Liver (tissue), 9 donors: ENCODE measurements around the gene SAC3D1. TPM values are rescaled to one million over a fixed set of nuclear protein-coding genes. Genes with fewer than 3 reads are reported as not detected.

Experiments used
- DNase-seq: peaks from one replicate; pipeline ENCODE4 v3.0.0-alpha.2; 2017; ENCODE audit warnings: low spot score
- H3K27ac ChIP-seq, 2 donors: one replicate each; pipeline ENCODE4 v1.7.0; 2013; ENCODE audit warnings: inconsistent platforms in 2 of 2, low read length in 2 of 2, control low read depth in 1 of 2, low read depth in 1 of 2, mild to moderate bottlenecking in 1 of 2
- H3K27me3 ChIP-seq, 4 donors: one replicate each; pipeline versions ENCODE4 v1.6.1 to v1.7.0; 2013; ENCODE audit warnings: low read length in 3 of 4, inconsistent platforms in 1 of 4, mild to moderate bottlenecking in 1 of 4, moderate library complexity in 1 of 4; ENCODE audit not compliant: control insufficient read depth in 4 of 4, insufficient read depth in 4 of 4
- H3K36me3 ChIP-seq, 4 donors: one replicate each; pipeline versions ENCODE4 v1.6.1 to v1.7.0; 2013; ENCODE audit warnings: low read length in 3 of 4, mild to moderate bottlenecking in 3 of 4, low read depth in 1 of 4, moderate library complexity in 1 of 4; ENCODE audit not compliant: control insufficient read depth in 4 of 4, insufficient read depth in 3 of 4
- H3K4me1 ChIP-seq, 4 donors: one replicate each; pipeline versions ENCODE4 v1.6.1 to v1.7.0; 2013; ENCODE audit warnings: low read length in 3 of 4, mild to moderate bottlenecking in 3 of 4, moderate library complexity in 1 of 4; ENCODE audit not compliant: control insufficient read depth in 4 of 4, insufficient read depth in 4 of 4
- H3K4me3 ChIP-seq, 3 donors: one replicate each; pipeline versions ENCODE4 v1.6.1 to v1.7.0; 2013; ENCODE audit warnings: low read length in 3 of 3, control low read depth in 1 of 3, low read depth in 1 of 3, mild to moderate bottlenecking in 1 of 3
- H3K9ac ChIP-seq, 2 donors: one replicate each; pipeline ENCODE4 v1.7.0; 2013; ENCODE audit warnings: low read length in 2 of 2, mild to moderate bottlenecking in 2 of 2, moderate library complexity in 2 of 2, control low read depth in 1 of 2, low read depth in 1 of 2
- H3K9me3 ChIP-seq, 4 donors: one replicate each; pipeline versions ENCODE4 v1.6.1 to v1.7.0; 2013; ENCODE audit warnings: low read length in 3 of 4; ENCODE audit not compliant: control insufficient read depth in 4 of 4
- EGR1 ChIP-seq, 2 donors: IDR thresholded peaks; 2 replicates each; pipeline ENCODE4 v1.6.1; 2016 to 2018; ENCODE audit warnings: antibody characterized with exemption in 2 of 2, low read depth in 2 of 2
- FOXA1 ChIP-seq: IDR thresholded peaks from 2 replicates; pipeline ENCODE4 v1.6.1; 2016; ENCODE audit warnings: antibody characterized with exemption
- FOXA2 ChIP-seq: IDR thresholded peaks from 2 replicates; pipeline ENCODE4 v1.6.1; 2016; ENCODE audit warnings: antibody characterized with exemption
- GABPA ChIP-seq, 2 donors: IDR thresholded peaks in 1 of 2; conservative IDR thresholded peaks in 1 of 2; 2 replicates each; pipeline ENCODE4 v1.6.1; 2016; ENCODE audit warnings: antibody characterized with exemption in 2 of 2, mild to moderate bottlenecking in 1 of 2, moderate library complexity in 1 of 2
- HNF4A ChIP-seq, 2 donors: conservative IDR thresholded peaks; 2 replicates each; pipeline ENCODE4 v1.6.1; 2016; ENCODE audit warnings: antibody characterized with exemption in 2 of 2, mild to moderate bottlenecking in 2 of 2
- HNF4G ChIP-seq: IDR thresholded peaks from 2 replicates; pipeline ENCODE4 v1.6.1; 2016; ENCODE audit warnings: antibody characterized with exemption
- JUND ChIP-seq, 2 donors: IDR thresholded peaks; 2 replicates each; pipeline ENCODE4 v1.6.1; 2016; ENCODE audit warnings: antibody characterized with exemption in 2 of 2
- NR2F2 ChIP-seq: IDR thresholded peaks from 2 replicates; pipeline ENCODE4 v1.6.1; 2016; ENCODE audit warnings: antibody characterized with exemption
- RAD21 ChIP-seq, 2 donors: IDR thresholded peaks; 2 replicates each; pipeline ENCODE4 v1.6.1; 2016; ENCODE audit warnings: antibody characterized with exemption in 2 of 2, mild to moderate bottlenecking in 2 of 2
- RXRA ChIP-seq, 2 donors: IDR thresholded peaks; 2 replicates each; pipeline ENCODE4 v1.6.1; 2017 to 2018; ENCODE audit warnings: antibody characterized with exemption in 2 of 2, mild to moderate bottlenecking in 1 of 2
- SP1 ChIP-seq: IDR thresholded peaks from 2 replicates; pipeline ENCODE4 v1.6.1; 2018; ENCODE audit warnings: antibody characterized with exemption, mild to moderate bottlenecking
- TAF1 ChIP-seq: conservative IDR thresholded peaks from 2 replicates; pipeline ENCODE4 v1.6.1; 2016; ENCODE audit warnings: antibody characterized with exemption, mild to moderate bottlenecking
- YY1 ChIP-seq: IDR thresholded peaks from 2 replicates; pipeline ENCODE4 v1.6.1; 2016; ENCODE audit warnings: antibody characterized with exemption, mild to moderate bottlenecking
- WGBS: extraction: QIAGEN DNeasy Blood & Tissue Kit; methylation state at CpG from one replicate; pipeline ENCODE4 v1.1.7; 2013; 5-methylcytosine and 5-hydroxymethylcytosine counted together
- polyA plus RNA-seq, 2 donors: library from polyadenylated mRNA; stranded (reverse) in 1 of 2; unstranded in 1 of 2; fragments of 200-250 nt in 1 of 2; fragments of >200 nt in 1 of 2; fragmentation: Nextera tagmentation in 1 of 2; extraction: Ambion mirVana in 1 of 2; gene quantifications; one replicate each; pipeline versions ENCODE4 v1.2.1 to v1.2.3, GENCODE V29; 2013 to 2015
- total RNA-seq, 2 donors: library from RNA; depleted of rRNA; stranded (reverse); fragments of >200 nt; gene quantifications; one replicate each; pipeline ENCODE4 v1.2.3, GENCODE V29; 2014
- TF ChIP-seq, protein P1 (sequence below): IDR thresholded peaks from 2 replicates; pipeline ENCODE4 v1.6.1; 2016; ENCODE audit warnings: antibody characterized with exemption, mild to moderate bottlenecking
- TF ChIP-seq, protein P2 (sequence below): IDR thresholded peaks from 2 replicates; pipeline ENCODE4 v1.6.1; 2016; ENCODE audit warnings: antibody characterized with exemption
- TF ChIP-seq, protein P3 (sequence below): fragments of 150-350 bp; IDR thresholded peaks from 2 replicates; pipeline ENCODE4 v1.5.1; 2017; ENCODE audit warnings: improper control_type of control experiment, low read depth, low read length; ENCODE audit not compliant: missing input control
- TF ChIP-seq, protein P4 (sequence below): IDR thresholded peaks from 2 replicates; pipeline ENCODE4 v1.6.1; 2016; ENCODE audit warnings: antibody characterized with exemption
- donor health status: healthy.
- donor health status: healthy.
- donor health status: healthy.
- donor health status: healthy.
- donor health status: healthy.

The SAC3D1 gene
- total and polyA plus RNA-seq, 4 donors, result 3.8 to 7.9 (median 6.8) TPM

DNA sequence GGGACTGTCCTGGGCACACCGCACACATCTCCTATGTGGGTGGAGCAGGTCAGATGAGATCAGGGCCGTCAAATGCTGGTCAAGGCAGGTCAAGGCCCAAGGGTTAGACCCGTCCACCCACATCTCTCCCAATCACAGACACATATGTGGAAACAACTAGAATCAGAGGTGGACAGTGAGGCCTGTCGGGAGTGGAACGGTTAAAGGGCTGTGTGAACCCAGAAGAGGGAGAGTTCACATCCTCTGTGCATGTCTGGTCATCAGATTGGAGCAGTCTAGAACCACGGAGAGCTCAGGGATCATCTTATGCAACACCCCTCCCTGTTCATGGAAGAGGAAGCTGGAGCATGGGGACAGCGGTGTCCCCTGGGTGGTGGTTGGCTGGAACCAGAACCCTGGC is 21.2 kb upstream of the SAC3D1 start:
- Histone ChIP-seq H3K9ac (no peak overlapping the region), H3K27me3 (no peaks in the 10 kb centered on the region), H3K36me3 (peaks cover 2 to 7% (median 2%) of the 10 kb centered on the region in 4 donors), H3K27ac (no peak overlapping the region), H3K4me3 (no peak overlapping the region), H3K9me3 (no peaks in the 10 kb centered on the region), H3K4me1 (peaks cover 3 to 8% (median 6%) of the 10 kb centered on the region in 4 donors)
- TF ChIP-seq RXRA (IDR thresholded peaks at IDR 0.05), result peak in 1 of 2 donors; percentile 37
- TF ChIP-seq GABPA (IDR thresholded peaks at IDR 0.05 in 1 of 2, conservative IDR thresholded peaks at IDR 0.05 in 1 of 2), result no peak
- WGBS, result 68% methylated on average over 7 of the region's 7 CpGs
- DNase-seq, result no peak

DNA sequence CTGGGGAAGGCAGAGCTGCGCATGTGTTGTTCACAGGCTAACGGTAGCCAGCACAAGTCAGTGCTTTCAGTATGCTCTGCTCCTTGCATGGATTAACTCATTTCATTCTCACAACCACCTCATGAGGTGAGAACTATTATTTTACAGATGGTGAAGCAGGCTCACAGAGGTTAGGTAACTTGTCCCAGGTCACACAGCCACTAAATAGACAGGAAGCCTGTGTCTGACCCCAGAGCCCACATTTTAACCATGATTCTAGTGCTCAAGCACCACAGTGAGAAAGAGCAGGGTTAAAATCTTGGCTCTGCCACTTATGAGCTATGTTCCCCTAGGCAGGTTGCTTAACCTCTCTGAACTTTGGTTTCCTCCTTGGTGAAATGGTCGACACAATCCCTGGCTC is 20.0 kb upstream of the SAC3D1 start:
- H3K27ac ChIP-seq, result no peak overlapping the region
- DNase-seq, result no peak
- H3K27me3 ChIP-seq, result no peaks in the 10 kb centered on the region
- TF ChIP-seq GABPA (IDR thresholded peaks at IDR 0.05 in 1 of 2, conservative IDR thresholded peaks at IDR 0.05 in 1 of 2) (no peak), FOXA1 (no peak), FOXA2 (no peak), EGR1 (IDR thresholded peaks at IDR 0.05; ENCODE audit: low read depth in 2 of 2) (no peak), YY1 (no peak), TAF1 (no peak), RAD21 (IDR thresholded peaks at IDR 0.05) (no peak), JUND (IDR thresholded peaks at IDR 0.05) (no peak), HNF4G (no peak), SP1 (no peak), HNF4A (conservative IDR thresholded peaks at IDR 0.05) (no peak), RXRA (IDR thresholded peaks at IDR 0.05) (no peak), NR2F2 (no peak)
- TF ChIP-seq, protein P1, sequence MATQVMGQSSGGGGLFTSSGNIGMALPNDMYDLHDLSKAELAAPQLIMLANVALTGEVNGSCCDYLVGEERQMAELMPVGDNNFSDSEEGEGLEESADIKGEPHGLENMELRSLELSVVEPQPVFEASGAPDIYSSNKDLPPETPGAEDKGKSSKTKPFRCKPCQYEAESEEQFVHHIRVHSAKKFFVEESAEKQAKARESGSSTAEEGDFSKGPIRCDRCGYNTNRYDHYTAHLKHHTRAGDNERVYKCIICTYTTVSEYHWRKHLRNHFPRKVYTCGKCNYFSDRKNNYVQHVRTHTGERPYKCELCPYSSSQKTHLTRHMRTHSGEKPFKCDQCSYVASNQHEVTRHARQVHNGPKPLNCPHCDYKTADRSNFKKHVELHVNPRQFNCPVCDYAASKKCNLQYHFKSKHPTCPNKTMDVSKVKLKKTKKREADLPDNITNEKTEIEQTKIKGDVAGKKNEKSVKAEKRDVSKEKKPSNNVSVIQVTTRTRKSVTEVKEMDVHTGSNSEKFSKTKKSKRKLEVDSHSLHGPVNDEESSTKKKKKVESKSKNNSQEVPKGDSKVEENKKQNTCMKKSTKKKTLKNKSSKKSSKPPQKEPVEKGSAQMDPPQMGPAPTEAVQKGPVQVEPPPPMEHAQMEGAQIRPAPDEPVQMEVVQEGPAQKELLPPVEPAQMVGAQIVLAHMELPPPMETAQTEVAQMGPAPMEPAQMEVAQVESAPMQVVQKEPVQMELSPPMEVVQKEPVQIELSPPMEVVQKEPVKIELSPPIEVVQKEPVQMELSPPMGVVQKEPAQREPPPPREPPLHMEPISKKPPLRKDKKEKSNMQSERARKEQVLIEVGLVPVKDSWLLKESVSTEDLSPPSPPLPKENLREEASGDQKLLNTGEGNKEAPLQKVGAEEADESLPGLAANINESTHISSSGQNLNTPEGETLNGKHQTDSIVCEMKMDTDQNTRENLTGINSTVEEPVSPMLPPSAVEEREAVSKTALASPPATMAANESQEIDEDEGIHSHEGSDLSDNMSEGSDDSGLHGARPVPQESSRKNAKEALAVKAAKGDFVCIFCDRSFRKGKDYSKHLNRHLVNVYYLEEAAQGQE, result no peak
- TF ChIP-seq, protein P2, sequence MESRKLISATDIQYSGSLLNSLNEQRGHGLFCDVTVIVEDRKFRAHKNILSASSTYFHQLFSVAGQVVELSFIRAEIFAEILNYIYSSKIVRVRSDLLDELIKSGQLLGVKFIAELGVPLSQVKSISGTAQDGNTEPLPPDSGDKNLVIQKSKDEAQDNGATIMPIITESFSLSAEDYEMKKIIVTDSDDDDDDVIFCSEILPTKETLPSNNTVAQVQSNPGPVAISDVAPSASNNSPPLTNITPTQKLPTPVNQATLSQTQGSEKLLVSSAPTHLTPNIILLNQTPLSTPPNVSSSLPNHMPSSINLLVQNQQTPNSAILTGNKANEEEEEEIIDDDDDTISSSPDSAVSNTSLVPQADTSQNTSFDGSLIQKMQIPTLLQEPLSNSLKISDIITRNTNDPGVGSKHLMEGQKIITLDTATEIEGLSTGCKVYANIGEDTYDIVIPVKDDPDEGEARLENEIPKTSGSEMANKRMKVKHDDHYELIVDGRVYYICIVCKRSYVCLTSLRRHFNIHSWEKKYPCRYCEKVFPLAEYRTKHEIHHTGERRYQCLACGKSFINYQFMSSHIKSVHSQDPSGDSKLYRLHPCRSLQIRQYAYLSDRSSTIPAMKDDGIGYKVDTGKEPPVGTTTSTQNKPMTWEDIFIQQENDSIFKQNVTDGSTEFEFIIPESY, result no peak
- TF ChIP-seq, protein P3, sequence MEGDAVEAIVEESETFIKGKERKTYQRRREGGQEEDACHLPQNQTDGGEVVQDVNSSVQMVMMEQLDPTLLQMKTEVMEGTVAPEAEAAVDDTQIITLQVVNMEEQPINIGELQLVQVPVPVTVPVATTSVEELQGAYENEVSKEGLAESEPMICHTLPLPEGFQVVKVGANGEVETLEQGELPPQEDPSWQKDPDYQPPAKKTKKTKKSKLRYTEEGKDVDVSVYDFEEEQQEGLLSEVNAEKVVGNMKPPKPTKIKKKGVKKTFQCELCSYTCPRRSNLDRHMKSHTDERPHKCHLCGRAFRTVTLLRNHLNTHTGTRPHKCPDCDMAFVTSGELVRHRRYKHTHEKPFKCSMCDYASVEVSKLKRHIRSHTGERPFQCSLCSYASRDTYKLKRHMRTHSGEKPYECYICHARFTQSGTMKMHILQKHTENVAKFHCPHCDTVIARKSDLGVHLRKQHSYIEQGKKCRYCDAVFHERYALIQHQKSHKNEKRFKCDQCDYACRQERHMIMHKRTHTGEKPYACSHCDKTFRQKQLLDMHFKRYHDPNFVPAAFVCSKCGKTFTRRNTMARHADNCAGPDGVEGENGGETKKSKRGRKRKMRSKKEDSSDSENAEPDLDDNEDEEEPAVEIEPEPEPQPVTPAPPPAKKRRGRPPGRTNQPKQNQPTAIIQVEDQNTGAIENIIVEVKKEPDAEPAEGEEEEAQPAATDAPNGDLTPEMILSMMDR, result no peak
- TF ChIP-seq, protein P4, sequence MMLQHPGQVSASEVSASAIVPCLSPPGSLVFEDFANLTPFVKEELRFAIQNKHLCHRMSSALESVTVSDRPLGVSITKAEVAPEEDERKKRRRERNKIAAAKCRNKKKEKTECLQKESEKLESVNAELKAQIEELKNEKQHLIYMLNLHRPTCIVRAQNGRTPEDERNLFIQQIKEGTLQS, result no peak
- no peaks in the 10 kb centered on the region for H3K9me3 ChIP-seq
- H3K4me1 ChIP-seq, result peaks cover 3 to 13% (median 8%) of the 10 kb centered on the region in 4 donors
- 72% methylated on average over 3 of the region's 3 CpGs for WGBS
- no peak overlapping the region for H3K9ac ChIP-seq
- no peak overlapping the region for H3K4me3 ChIP-seq
- peaks cover 2 to 7% (median 2%) of the 10 kb centered on the region in 4 donors for H3K36me3 ChIP-seq
